Lower leg skin (tissue), 4 donors: ENCODE data around the gene CRYBG2. TPM values are rescaled to one million over a fixed set of nuclear protein-coding genes. Genes with fewer than 3 reads are reported as not detected.
A peak's percentile ranks its signal among the peaks of the same experiment; 100 is the strongest.

ENCODE experiments used
- DNase-seq, 2 donors: peaks; one replicate each; pipeline ENCODE4 v3.0.0-alpha.2; 2019; ENCODE audit warnings: low spot score in 2 of 2
- H3K4me3 ChIP-seq: fragments of 200-600 bp; sonication (generic); 2 replicates; pipeline ENCODE4 v1.5.1; 2017; ENCODE audit warnings: mild to moderate bottlenecking, low read depth; ENCODE audit not compliant: poor library complexity, severe bottlenecking
- POLR2A ChIP-seq, 2 donors: fragments of 450-650 bp; IDR thresholded peaks; one replicate each; pipeline ENCODE4 v1.6.1; 2016 to 2017; ENCODE audit warnings: antibody characterized with exemption in 2 of 2, mild to moderate bottlenecking in 1 of 2, moderate library complexity in 1 of 2
- WGBS, 2 donors: methylation state at CpG; one replicate each; pipeline ENCODE4 v1.1.5; 2018; 5-methylcytosine and 5-hydroxymethylcytosine counted together
- intact Hi-C: fragments of 100-400 bp; cut with DNase I; formaldehyde crosslinking; loops from one replicate; pipeline ENCODE4 v1.15.0; 2023; ENCODE audit warnings: low total_unique reads
- total RNA-seq, 4 donors: library from RNA; depleted of rRNA; stranded (reverse); fragments of >200 nt; gene quantifications; one replicate each; pipeline ENCODE4 v1.1.0, GENCODE V29; 2016
- TF ChIP-seq, protein P1 (sequence below), 3 donors: fragments of 450-650 bp; IDR thresholded peaks; one replicate each; pipeline ENCODE4 v1.5.1; 2016; ENCODE audit warnings: antibody characterized with exemption in 3 of 3, mild to moderate bottlenecking in 3 of 3, moderate library complexity in 2 of 3

CRYBG2 gene
- total RNA-seq, 4 donors from 2014 or later = 52.3 to 104 (median 56.9) TPM

DNA sequence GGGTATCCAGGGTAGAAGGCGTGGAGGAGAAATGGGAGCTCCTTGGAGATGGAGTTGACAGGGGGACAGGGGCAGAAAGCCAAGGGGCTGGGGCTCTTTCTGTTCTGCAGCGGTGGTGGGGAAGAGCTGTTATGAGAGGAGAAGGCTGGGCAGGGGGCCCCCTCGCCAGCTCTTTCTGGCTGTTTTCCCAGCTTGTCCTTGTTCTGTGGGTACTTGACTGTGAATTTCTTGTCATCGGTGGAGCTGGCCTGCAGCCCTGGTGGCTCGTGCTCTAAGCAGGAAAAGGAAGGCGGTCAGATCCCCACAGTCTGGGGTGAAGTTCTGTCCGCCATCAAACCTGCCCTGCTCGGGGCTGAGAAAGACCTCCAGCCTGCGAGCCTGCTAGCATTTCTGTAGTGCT is 11.0 kb upstream of the CRYBG2 start:
- no peak for DNase-seq
- intact Hi-C loops = no loop called here
- no peak overlapping the region for H3K4me3 ChIP-seq
- 57 to 67% methylated on average over 9 of the region's 9 CpGs for WGBS, 2 donors
- no peak for TF ChIP-seq POLR2A (IDR thresholded peaks at IDR 0.05)
- TF ChIP-seq, protein P1, sequence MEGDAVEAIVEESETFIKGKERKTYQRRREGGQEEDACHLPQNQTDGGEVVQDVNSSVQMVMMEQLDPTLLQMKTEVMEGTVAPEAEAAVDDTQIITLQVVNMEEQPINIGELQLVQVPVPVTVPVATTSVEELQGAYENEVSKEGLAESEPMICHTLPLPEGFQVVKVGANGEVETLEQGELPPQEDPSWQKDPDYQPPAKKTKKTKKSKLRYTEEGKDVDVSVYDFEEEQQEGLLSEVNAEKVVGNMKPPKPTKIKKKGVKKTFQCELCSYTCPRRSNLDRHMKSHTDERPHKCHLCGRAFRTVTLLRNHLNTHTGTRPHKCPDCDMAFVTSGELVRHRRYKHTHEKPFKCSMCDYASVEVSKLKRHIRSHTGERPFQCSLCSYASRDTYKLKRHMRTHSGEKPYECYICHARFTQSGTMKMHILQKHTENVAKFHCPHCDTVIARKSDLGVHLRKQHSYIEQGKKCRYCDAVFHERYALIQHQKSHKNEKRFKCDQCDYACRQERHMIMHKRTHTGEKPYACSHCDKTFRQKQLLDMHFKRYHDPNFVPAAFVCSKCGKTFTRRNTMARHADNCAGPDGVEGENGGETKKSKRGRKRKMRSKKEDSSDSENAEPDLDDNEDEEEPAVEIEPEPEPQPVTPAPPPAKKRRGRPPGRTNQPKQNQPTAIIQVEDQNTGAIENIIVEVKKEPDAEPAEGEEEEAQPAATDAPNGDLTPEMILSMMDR (IDR thresholded peaks at IDR 0.05) = no peak

DNA sequence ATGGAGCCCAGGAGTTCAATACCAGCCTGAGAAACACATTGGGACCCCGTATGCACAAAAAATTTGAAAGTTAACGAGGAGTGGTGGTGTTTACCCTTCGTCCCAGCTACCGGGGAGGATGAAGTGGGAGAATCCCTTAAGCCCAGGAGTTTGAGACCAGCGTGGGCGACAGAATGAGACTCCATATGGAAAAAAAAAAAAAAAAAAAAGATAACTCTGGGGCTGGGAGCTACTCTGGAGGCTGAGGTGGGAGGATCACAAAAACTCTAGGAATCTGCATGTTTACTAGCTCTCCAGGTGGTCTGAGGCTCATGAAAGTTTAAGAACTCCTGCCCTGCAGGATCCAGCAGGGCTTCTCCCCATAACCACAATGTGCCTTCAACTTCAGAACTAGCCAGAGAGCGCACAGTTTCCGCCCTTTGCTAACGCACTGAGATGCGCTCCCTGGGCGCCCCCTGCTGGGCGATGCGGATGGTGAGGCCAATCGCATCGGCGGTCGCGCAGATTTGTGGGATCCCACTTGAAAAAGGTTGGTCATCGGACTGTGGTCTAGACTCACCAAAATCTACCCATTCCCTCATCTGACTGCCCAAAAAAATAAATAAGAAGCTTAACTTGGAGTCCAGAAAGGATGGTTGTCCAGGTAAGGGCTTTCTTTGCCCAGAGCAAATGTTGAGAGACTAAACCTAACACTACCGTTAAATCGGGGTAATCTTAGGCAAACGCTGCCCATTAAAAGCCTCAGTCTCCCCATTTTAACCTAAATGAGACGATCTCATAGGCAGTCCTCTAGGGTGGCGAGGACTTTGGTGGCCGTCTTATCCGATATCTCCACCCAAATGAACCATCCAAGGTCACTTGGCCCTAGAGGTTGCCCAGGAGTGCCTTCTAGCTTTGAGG is 9.9 kb upstream of the CRYBG2 start:
- WGBS, 2 donors = 33 to 34% methylated on average over 25 to 26 of the region's 26 CpGs
- TF ChIP-seq, protein P1 (IDR thresholded peaks at IDR 0.05) = peak in 2 of 3 donors; percentile 51 to 66
- TF ChIP-seq POLR2A (IDR thresholded peaks at IDR 0.05) = no peak
- intact Hi-C loops = no loop called here
- no peak overlapping the region for H3K4me3 ChIP-seq
- DNase-seq = peak; percentile 66 to 94

- no peak for DNase-seq
- intact Hi-C loops = no loop called here
- H3K4me3 ChIP-seq = no peak overlapping the region
- WGBS, 2 donors = 93% methylated on average over 3 of the region's 3 CpGs
- TF ChIP-seq POLR2A (IDR thresholded peaks at IDR 0.05) = no peak
- TF ChIP-seq, protein P1 (IDR thresholded peaks at IDR 0.05) = no peak
Observed at GRCh38 chr1:26362331-26362730, 8.4 kb upstream of the CRYBG2 start.

- no peak for DNase-seq
- no peak for TF ChIP-seq POLR2A (IDR thresholded peaks at IDR 0.05)
- TF ChIP-seq, protein P1 (IDR thresholded peaks at IDR 0.05) = no peak
- 80 to 88% methylated on average over 12 of the region's 12 CpGs for WGBS, 2 donors
- intact Hi-C loops = no loop called here
- H3K4me3 ChIP-seq = no peak overlapping the region
Observed at GRCh38 chr1:26361605-26362122, 7.7 kb upstream of the CRYBG2 start.

GRCh38 chr1:26360807-26361604 is 7.1 kb upstream of the CRYBG2 start:
- no peak overlapping the region for H3K4me3 ChIP-seq
- no peak for TF ChIP-seq POLR2A (IDR thresholded peaks at IDR 0.05)
- TF ChIP-seq, protein P1 (IDR thresholded peaks at IDR 0.05) = no peak
- intact Hi-C loops = no loop called here
- no peak for DNase-seq
- 62 to 77% methylated on average over 20 to 27 of the region's 27 CpGs for WGBS, 2 donors
